Tibial artery (tissue), 4 donors: Measurements from ENCODE around the gene MYL3.

ENCODE experiments used
- DNase-seq, 2 donors: peaks; one replicate each; pipeline ENCODE4 v3.0.0-alpha.2; 2019
- H3K27ac ChIP-seq, 2 donors: fragments of 200-600 bp; sonication (generic) in 1 of 2; 1 replicate in 1 of 2; 2 replicates in 1 of 2; pipeline ENCODE4 v1.5.1; 2018 to 2019; ENCODE audit warnings: mild to moderate bottlenecking in 1 of 2
- H3K27me3 ChIP-seq, 2 donors: fragments of 200-600 bp; sonication (generic) in 1 of 2; one replicate each; pipeline versions ENCODE4 v1.5.1 to v1.6.0; 2016 to 2019
- H3K36me3 ChIP-seq, 3 donors: fragments of 200-600 bp; sonication (generic) in 2 of 3; one replicate each; pipeline ENCODE4 v1.5.1; 2016 to 2019; ENCODE audit warnings: mild to moderate bottlenecking in 2 of 3
- H3K4me1 ChIP-seq, 4 donors: fragments of 200-600 bp; sonication (generic) in 2 of 4; 1 replicate in 3 of 4; 2 replicates in 1 of 4; pipeline ENCODE4 v1.5.1; 2016 to 2019
- H3K4me3 ChIP-seq, 2 donors: fragments of 200-600 bp; sonication (generic) in 1 of 2; 1 replicate in 1 of 2; 2 replicates in 1 of 2; pipeline ENCODE4 v1.5.1; 2018 to 2019; ENCODE audit warnings: mild to moderate bottlenecking in 2 of 2
- H3K9me3 ChIP-seq, 3 donors: fragments of 200-600 bp; sonication (generic) in 1 of 3; one replicate each; pipeline ENCODE4 v1.5.1; 2016 to 2019
- intact Hi-C: fragments of 100-400 bp; cut with DNase I; formaldehyde crosslinking; loops from one replicate; pipeline ENCODE4 v1.15.0; 2023; ENCODE audit warnings: low total_unique reads
- TF ChIP-seq, protein P1 (sequence below), 2 experiments: fragments of 200-600 bp in 1 of 2; fragments of 450-650 bp in 1 of 2; IDR thresholded peaks; one replicate each; pipeline ENCODE4 v1.5.1; 2017 to 2019; ENCODE audit warnings: antibody characterized with exemption in 2 of 2, mild to moderate bottlenecking in 1 of 2, moderate library complexity in 1 of 2

Gene MYL3

GRCh38 chr3:46890132-46890531, 26.9 kb upstream of the MYL3 start:
- H3K4me3 ChIP-seq, result no peak overlapping the region
- H3K27me3 ChIP-seq, result no peaks in the 10 kb centered on the region
- H3K4me1 ChIP-seq, result peaks cover 0 to 42% (median 31%) of the 10 kb centered on the region in 4 donors
- H3K27ac ChIP-seq, result no peak overlapping the region
- intact Hi-C loops, result no loop called here
- no peaks in the 10 kb centered on the region for H3K36me3 ChIP-seq
- DNase-seq, result no peak
- TF ChIP-seq, protein P1, sequence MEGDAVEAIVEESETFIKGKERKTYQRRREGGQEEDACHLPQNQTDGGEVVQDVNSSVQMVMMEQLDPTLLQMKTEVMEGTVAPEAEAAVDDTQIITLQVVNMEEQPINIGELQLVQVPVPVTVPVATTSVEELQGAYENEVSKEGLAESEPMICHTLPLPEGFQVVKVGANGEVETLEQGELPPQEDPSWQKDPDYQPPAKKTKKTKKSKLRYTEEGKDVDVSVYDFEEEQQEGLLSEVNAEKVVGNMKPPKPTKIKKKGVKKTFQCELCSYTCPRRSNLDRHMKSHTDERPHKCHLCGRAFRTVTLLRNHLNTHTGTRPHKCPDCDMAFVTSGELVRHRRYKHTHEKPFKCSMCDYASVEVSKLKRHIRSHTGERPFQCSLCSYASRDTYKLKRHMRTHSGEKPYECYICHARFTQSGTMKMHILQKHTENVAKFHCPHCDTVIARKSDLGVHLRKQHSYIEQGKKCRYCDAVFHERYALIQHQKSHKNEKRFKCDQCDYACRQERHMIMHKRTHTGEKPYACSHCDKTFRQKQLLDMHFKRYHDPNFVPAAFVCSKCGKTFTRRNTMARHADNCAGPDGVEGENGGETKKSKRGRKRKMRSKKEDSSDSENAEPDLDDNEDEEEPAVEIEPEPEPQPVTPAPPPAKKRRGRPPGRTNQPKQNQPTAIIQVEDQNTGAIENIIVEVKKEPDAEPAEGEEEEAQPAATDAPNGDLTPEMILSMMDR (IDR thresholded peaks at IDR 0.05), result no peak
- H3K9me3 ChIP-seq, result no peaks in the 10 kb centered on the region

- intact Hi-C loops, result no loop called here
- no peak for DNase-seq
- H3K4me3 ChIP-seq, result no peak overlapping the region
These were observed 26.3 kb upstream of the MYL3 start for GRCh38 chr3:46889381-46890110.

DNA sequence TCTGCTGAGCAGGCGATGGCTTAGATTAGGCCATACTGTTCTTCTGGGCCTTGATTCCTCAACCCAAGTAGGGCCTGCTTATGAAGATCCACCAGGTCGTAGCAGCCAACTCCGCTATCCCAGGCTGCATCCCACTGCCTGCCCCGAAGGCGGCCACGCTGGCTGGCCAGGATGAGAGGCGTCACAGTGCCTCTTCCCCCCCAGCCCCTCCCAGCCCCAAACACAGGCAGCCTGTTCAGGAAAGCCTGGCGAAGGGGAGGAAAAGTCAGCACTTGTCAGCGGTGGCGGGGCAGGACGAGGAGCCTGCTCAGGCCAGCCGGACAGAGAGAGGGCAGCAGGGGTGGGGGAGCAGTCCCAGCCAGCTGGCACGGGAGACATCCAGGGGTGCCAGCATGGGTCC, 25.5 kb upstream of the MYL3 start:
- Histone ChIP-seq H3K9me3 (no peaks in the 10 kb centered on the region), H3K4me1 (peaks cover 0 to 52% (median 37%) of the 10 kb centered on the region in 4 donors), H3K27ac (peak overlapping the region in 1 of 2 donors; percentile 30), H3K36me3 (no peaks in the 10 kb centered on the region), H3K4me3 (no peak overlapping the region), H3K27me3 (no peaks in the 10 kb centered on the region)
- TF ChIP-seq, protein P1 (IDR thresholded peaks at IDR 0.05), result no peak
- no peak for DNase-seq
- intact Hi-C loops, result no loop called here

More at GRCh38 chr3:46889381-46890110, 26.3 kb upstream of the MYL3 start:
- H3K36me3 ChIP-seq, result no peaks in the 10 kb centered on the region
- no peaks in the 10 kb centered on the region for H3K9me3 ChIP-seq
- H3K4me1 ChIP-seq, result peaks cover 0 to 47% (median 35%) of the 10 kb centered on the region in 4 donors
- H3K27ac ChIP-seq, result peak overlapping the region in 1 of 2 donors; percentile 30
- H3K27me3 ChIP-seq, result no peaks in the 10 kb centered on the region
- TF ChIP-seq, protein P1 (IDR thresholded peaks at IDR 0.05), result no peak

DNA sequence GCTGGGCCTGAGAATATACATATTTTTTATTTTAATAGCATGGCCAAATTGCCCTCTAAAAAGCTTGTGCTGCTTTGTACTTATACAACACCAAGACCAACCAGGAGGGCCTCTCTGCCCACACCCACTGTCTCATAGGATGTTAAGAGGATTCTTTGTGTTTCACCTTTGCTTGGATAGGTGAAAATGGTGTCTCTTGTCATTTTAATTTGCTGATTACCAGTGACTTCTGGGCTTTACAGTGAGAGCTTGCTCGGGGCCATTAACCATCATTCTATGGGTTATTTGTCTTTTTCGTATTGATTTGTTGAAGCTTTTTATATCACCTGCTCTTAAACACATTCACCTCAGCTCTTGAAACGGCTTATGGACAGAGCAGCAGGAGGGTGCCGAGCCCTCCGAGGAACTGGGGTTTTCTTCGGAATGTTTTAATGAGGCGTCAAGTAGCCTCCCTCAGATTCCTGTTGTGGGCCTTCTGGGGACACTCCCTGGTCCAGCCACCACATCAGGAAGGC, 24.8 kb upstream of the MYL3 start:
- Histone ChIP-seq H3K27me3 (no peaks in the 10 kb centered on the region), H3K9me3 (no peaks in the 10 kb centered on the region), H3K4me3 (no peak overlapping the region), H3K36me3 (no peaks in the 10 kb centered on the region), H3K27ac (peak overlapping the region in 1 of 2 donors; percentile 30), H3K4me1 (peaks cover 0 to 49% (median 36%) of the 10 kb centered on the region in 4 donors)
- intact Hi-C loops, result no loop called here
- TF ChIP-seq, protein P1 (IDR thresholded peaks at IDR 0.05), result no peak
- no peak for DNase-seq

DNA sequence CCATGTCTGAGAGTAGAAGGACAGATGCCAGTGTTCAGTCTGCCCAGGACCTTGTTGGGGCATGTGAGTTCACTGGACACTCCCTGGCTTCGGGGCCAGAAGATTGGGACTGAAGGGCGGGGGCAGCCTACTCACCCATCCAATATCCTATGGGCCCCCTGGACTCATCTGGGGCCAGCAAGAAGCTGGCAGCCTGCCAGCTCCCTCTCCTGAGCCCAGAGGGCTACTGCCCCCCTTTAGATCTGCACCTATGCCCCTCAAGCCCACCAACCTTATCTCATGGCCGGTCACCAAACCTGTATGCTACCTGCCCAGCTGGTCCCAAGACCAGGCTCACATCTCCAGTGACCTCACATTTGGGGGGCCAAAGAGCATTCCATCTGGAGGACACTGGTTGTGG, 22.4 kb upstream of the MYL3 start:
- peaks cover 0 to 53% (median 28%) of the 10 kb centered on the region in 4 donors for H3K4me1 ChIP-seq
- no peaks in the 10 kb centered on the region for H3K36me3 ChIP-seq
- no peak overlapping the region for H3K27ac ChIP-seq
- intact Hi-C loops, result no loop called here
- H3K9me3 ChIP-seq, result no peaks in the 10 kb centered on the region
- DNase-seq, result no peak
- no peak overlapping the region for H3K4me3 ChIP-seq
- no peaks in the 10 kb centered on the region for H3K27me3 ChIP-seq
- TF ChIP-seq, protein P1 (IDR thresholded peaks at IDR 0.05), result no peak
